Liver (tissue), 9 donors: ENCODE measurements around the gene LRIG1. TPM values are rescaled to one million over a fixed set of nuclear protein-coding genes. Genes with fewer than 3 reads are reported as not detected.

Source experiments
- DNase-seq: peaks from one replicate; pipeline ENCODE4 v3.0.0-alpha.2; 2017; ENCODE audit warnings: low spot score
- H3K27ac ChIP-seq, 2 donors: one replicate each; pipeline ENCODE4 v1.7.0; 2013; ENCODE audit warnings: inconsistent platforms in 2 of 2, low read length in 2 of 2, control low read depth in 1 of 2, low read depth in 1 of 2, mild to moderate bottlenecking in 1 of 2
- H3K27me3 ChIP-seq, 4 donors: one replicate each; pipeline versions ENCODE4 v1.6.1 to v1.7.0; 2013; ENCODE audit warnings: low read length in 3 of 4, inconsistent platforms in 1 of 4, mild to moderate bottlenecking in 1 of 4, moderate library complexity in 1 of 4; ENCODE audit not compliant: control insufficient read depth in 4 of 4, insufficient read depth in 4 of 4
- H3K36me3 ChIP-seq, 4 donors: one replicate each; pipeline versions ENCODE4 v1.6.1 to v1.7.0; 2013; ENCODE audit warnings: low read length in 3 of 4, mild to moderate bottlenecking in 3 of 4, low read depth in 1 of 4, moderate library complexity in 1 of 4; ENCODE audit not compliant: control insufficient read depth in 4 of 4, insufficient read depth in 3 of 4
- H3K4me1 ChIP-seq, 4 donors: one replicate each; pipeline versions ENCODE4 v1.6.1 to v1.7.0; 2013; ENCODE audit warnings: low read length in 3 of 4, mild to moderate bottlenecking in 3 of 4, moderate library complexity in 1 of 4; ENCODE audit not compliant: control insufficient read depth in 4 of 4, insufficient read depth in 4 of 4
- H3K4me3 ChIP-seq, 3 donors: one replicate each; pipeline versions ENCODE4 v1.6.1 to v1.7.0; 2013; ENCODE audit warnings: low read length in 3 of 3, control low read depth in 1 of 3, low read depth in 1 of 3, mild to moderate bottlenecking in 1 of 3
- H3K9ac ChIP-seq, 2 donors: one replicate each; pipeline ENCODE4 v1.7.0; 2013; ENCODE audit warnings: low read length in 2 of 2, mild to moderate bottlenecking in 2 of 2, moderate library complexity in 2 of 2, control low read depth in 1 of 2, low read depth in 1 of 2
- H3K9me3 ChIP-seq, 4 donors: one replicate each; pipeline versions ENCODE4 v1.6.1 to v1.7.0; 2013; ENCODE audit warnings: low read length in 3 of 4; ENCODE audit not compliant: control insufficient read depth in 4 of 4
- ATF3 ChIP-seq: IDR thresholded peaks from 2 replicates; pipeline ENCODE4 v1.6.1; 2016; ENCODE audit warnings: antibody characterized with exemption
- EGR1 ChIP-seq, 2 donors: IDR thresholded peaks; 2 replicates each; pipeline ENCODE4 v1.6.1; 2016 to 2018; ENCODE audit warnings: antibody characterized with exemption in 2 of 2, low read depth in 2 of 2
- FOXA1 ChIP-seq: IDR thresholded peaks from 2 replicates; pipeline ENCODE4 v1.6.1; 2016; ENCODE audit warnings: antibody characterized with exemption
- GABPA ChIP-seq, 2 donors: IDR thresholded peaks in 1 of 2; conservative IDR thresholded peaks in 1 of 2; 2 replicates each; pipeline ENCODE4 v1.6.1; 2016; ENCODE audit warnings: antibody characterized with exemption in 2 of 2, mild to moderate bottlenecking in 1 of 2, moderate library complexity in 1 of 2
- HNF4A ChIP-seq, 2 donors: conservative IDR thresholded peaks; 2 replicates each; pipeline ENCODE4 v1.6.1; 2016; ENCODE audit warnings: antibody characterized with exemption in 2 of 2, mild to moderate bottlenecking in 2 of 2
- HNF4G ChIP-seq: IDR thresholded peaks from 2 replicates; pipeline ENCODE4 v1.6.1; 2016; ENCODE audit warnings: antibody characterized with exemption
- JUND ChIP-seq, 2 donors: IDR thresholded peaks; 2 replicates each; pipeline ENCODE4 v1.6.1; 2016; ENCODE audit warnings: antibody characterized with exemption in 2 of 2
- MAX ChIP-seq: IDR thresholded peaks from 2 replicates; pipeline ENCODE4 v1.6.1; 2016; ENCODE audit warnings: antibody characterized with exemption
- NR2F2 ChIP-seq: IDR thresholded peaks from 2 replicates; pipeline ENCODE4 v1.6.1; 2016; ENCODE audit warnings: antibody characterized with exemption
- RAD21 ChIP-seq, 2 donors: IDR thresholded peaks; 2 replicates each; pipeline ENCODE4 v1.6.1; 2016; ENCODE audit warnings: antibody characterized with exemption in 2 of 2, mild to moderate bottlenecking in 2 of 2
- REST ChIP-seq: IDR thresholded peaks from 2 replicates; pipeline ENCODE4 v1.6.1; 2016; ENCODE audit warnings: antibody characterized with exemption, mild to moderate bottlenecking
- RXRA ChIP-seq, 2 donors: IDR thresholded peaks; 2 replicates each; pipeline ENCODE4 v1.6.1; 2017 to 2018; ENCODE audit warnings: antibody characterized with exemption in 2 of 2, mild to moderate bottlenecking in 1 of 2
- SP1 ChIP-seq: IDR thresholded peaks from 2 replicates; pipeline ENCODE4 v1.6.1; 2018; ENCODE audit warnings: antibody characterized with exemption, mild to moderate bottlenecking
- TAF1 ChIP-seq: conservative IDR thresholded peaks from 2 replicates; pipeline ENCODE4 v1.6.1; 2016; ENCODE audit warnings: antibody characterized with exemption, mild to moderate bottlenecking
- YY1 ChIP-seq: IDR thresholded peaks from 2 replicates; pipeline ENCODE4 v1.6.1; 2016; ENCODE audit warnings: antibody characterized with exemption, mild to moderate bottlenecking
- ZBTB33 ChIP-seq: IDR thresholded peaks from 2 replicates; pipeline ENCODE4 v1.6.1; 2016; ENCODE audit warnings: antibody characterized with exemption
- WGBS: extraction: QIAGEN DNeasy Blood & Tissue Kit; methylation state at CpG from one replicate; pipeline ENCODE4 v1.1.7; 2013; 5-methylcytosine and 5-hydroxymethylcytosine counted together
- polyA plus RNA-seq, 2 donors: library from polyadenylated mRNA; stranded (reverse) in 1 of 2; unstranded in 1 of 2; fragments of 200-250 nt in 1 of 2; fragments of >200 nt in 1 of 2; fragmentation: Nextera tagmentation in 1 of 2; extraction: Ambion mirVana in 1 of 2; gene quantifications; one replicate each; pipeline versions ENCODE4 v1.2.1 to v1.2.3, GENCODE V29; 2013 to 2015
- total RNA-seq, 2 donors: library from RNA; depleted of rRNA; stranded (reverse); fragments of >200 nt; gene quantifications; one replicate each; pipeline ENCODE4 v1.2.3, GENCODE V29; 2014
- donor health status: healthy.
- donor health status: healthy.
- donor health status: healthy.
- donor health status: healthy.
- donor health status: healthy.

The LRIG1 gene
- total and polyA plus RNA-seq, 4 donors, result 9.4 to 48.9 (median 12.9) TPM

GRCh38 chr3:66502981-66503380 is 2.2 kb upstream of the LRIG1 start:
- Histone ChIP-seq H3K9ac (no peak overlapping the region), H3K36me3 (no peaks in the 10 kb centered on the region), H3K27me3 (no peaks in the 10 kb centered on the region), H3K27ac (no peak overlapping the region), H3K9me3 (no peaks in the 10 kb centered on the region), H3K4me3 (no peak overlapping the region), H3K4me1 (peaks cover 0 to 36% (median 23%) of the 10 kb centered on the region in 4 donors)
- no peak for TF ChIP-seq REST
- no peak for TF ChIP-seq HNF4A (conservative IDR thresholded peaks at IDR 0.05)
- TF ChIP-seq HNF4G, result no peak
- no peak for TF ChIP-seq RXRA (IDR thresholded peaks at IDR 0.05)
- no peak for TF ChIP-seq MAX
- TF ChIP-seq EGR1 (IDR thresholded peaks at IDR 0.05; ENCODE audit: low read depth in 2 of 2), result no peak
- no peak for TF ChIP-seq SP1
- TF ChIP-seq ATF3, result no peak
- TF ChIP-seq YY1, result no peak
- no peak for TF ChIP-seq ZBTB33
- TF ChIP-seq JUND (IDR thresholded peaks at IDR 0.05), result no peak
- no peak for TF ChIP-seq RAD21 (IDR thresholded peaks at IDR 0.05)
- no peak for TF ChIP-seq TAF1
- no peak for TF ChIP-seq GABPA (IDR thresholded peaks at IDR 0.05 in 1 of 2, conservative IDR thresholded peaks at IDR 0.05 in 1 of 2)
- no peak for TF ChIP-seq NR2F2
- no peak for TF ChIP-seq FOXA1
- 67% methylated on average over 2 of the region's 2 CpGs for WGBS
- DNase-seq, result no peak

- no peak for DNase-seq
- no peak overlapping the region for H3K9ac ChIP-seq
- TF ChIP-seq RAD21 (IDR thresholded peaks at IDR 0.05), result no peak
- TF ChIP-seq MAX, result no peak
- TF ChIP-seq EGR1 (IDR thresholded peaks at IDR 0.05; ENCODE audit: low read depth in 2 of 2), result no peak
- no peak for TF ChIP-seq ZBTB33
- TF ChIP-seq ATF3, result no peak
- TF ChIP-seq SP1, result no peak
- no peak for TF ChIP-seq JUND (IDR thresholded peaks at IDR 0.05)
- no peak for TF ChIP-seq NR2F2
- peaks cover 0 to 40% (median 24%) of the 10 kb centered on the region in 4 donors for H3K4me1 ChIP-seq
- no peaks in the 10 kb centered on the region for H3K27me3 ChIP-seq
- H3K9me3 ChIP-seq, result no peaks in the 10 kb centered on the region
- H3K36me3 ChIP-seq, result no peaks in the 10 kb centered on the region
- H3K27ac ChIP-seq, result no peak overlapping the region
- H3K4me3 ChIP-seq, result no peak overlapping the region
- 89% methylated on average over 6 of the region's 6 CpGs for WGBS
These were observed 1.5 kb upstream of the LRIG1 start for GRCh38 chr3:66502245-66502874.
